A549 (cell line): ENCODE measurements around the gene ZDHHC3.

Source experiments
- BHLHE40 ChIP-seq: IDR thresholded peaks from 2 replicates; pipeline ENCODE4 v1.6.1; 2012; ENCODE audit warnings: low read depth, low read length, inconsistent platforms
- CEBPB ChIP-seq, 2 experiments: fragments of >200 bp in 1 of 2; sonication (Bioruptor Twin) in 1 of 2; formaldehyde crosslinking in 1 of 2; IDR thresholded peaks; 2 replicates each; pipeline ENCODE4 v1.6.1; 2012 to 2016
- EP300 ChIP-seq, 2 experiments: fragments of >200 bp; sonication (Bioruptor Twin); formaldehyde crosslinking; IDR thresholded peaks; 2 replicates in 1 of 2; 3 replicates in 1 of 2; pipeline ENCODE4 v1.6.1; 2016 to 2017
- FOSB ChIP-seq: fragments of 250-450 bp; sonication (Bioruptor Pico); IDR thresholded peaks from 2 replicates; pipeline ENCODE4 v1.5.0; 2020; ENCODE audit warnings: mild to moderate bottlenecking, moderate library complexity
- KDM1A ChIP-seq: fragments of 200-600 bp; sonication (generic); IDR thresholded peaks from 2 replicates; pipeline ENCODE4 v1.6.1; 2016; ENCODE audit warnings: low read depth, mild to moderate bottlenecking
- MYC ChIP-seq: IDR thresholded peaks from 2 replicates; pipeline ENCODE4 v1.6.1; 2012; ENCODE audit warnings: mild to moderate bottlenecking, inconsistent platforms, low read length, improper control_type of control experiment, borderline replicate concordance
- PHF8 ChIP-seq: fragments of 200-600 bp; sonication (generic); IDR thresholded peaks from 2 replicates; pipeline ENCODE4 v1.6.1; 2016; ENCODE audit warnings: low read depth, mild to moderate bottlenecking, antibody characterized with exemption, moderate library complexity, borderline replicate concordance
- POLR2A ChIP-seq: IDR thresholded peaks from 2 replicates; pipeline ENCODE4 v1.6.1; 2012; ENCODE audit warnings: mild to moderate bottlenecking, low read length
- RCOR1 ChIP-seq: fragments of 150-350 bp; IDR thresholded peaks from 2 replicates; pipeline ENCODE4 v1.6.1; 2014; ENCODE audit warnings: antibody characterized with exemption, low read length, low read depth
- ZNF302 ChIP-seq: fragments of 250-450 bp; sonication (Bioruptor Pico); IDR thresholded peaks from 2 replicates; pipeline ENCODE4 v1.9.0; 2021; ENCODE audit warnings: inconsistent platforms, mild to moderate bottlenecking, moderate library complexity
- TF ChIP-seq, protein P1 (sequence below): fragments of >200 bp; sonication (Bioruptor Twin); formaldehyde crosslinking; IDR thresholded peaks from 3 replicates; pipeline ENCODE4 v1.5.1; 2016
- TF ChIP-seq, protein P2 (sequence below): IDR thresholded peaks from 2 replicates; pipeline ENCODE4 v1.6.1; 2012
- TF ChIP-seq, protein P3 (sequence below): fragments of 200-600 bp; sonication (generic); IDR thresholded peaks from 2 replicates; pipeline ENCODE4 v1.6.1; 2016; ENCODE audit warnings: antibody characterized with exemption, mild to moderate bottlenecking, moderate library complexity
- TF ChIP-seq, protein P4 (sequence below): fragments of 250-450 bp; sonication (Bioruptor Pico); IDR thresholded peaks from 2 replicates; pipeline ENCODE4 v1.5.0; 2020; ENCODE audit warnings: low read depth, mild to moderate bottlenecking, moderate library complexity

DNA sequence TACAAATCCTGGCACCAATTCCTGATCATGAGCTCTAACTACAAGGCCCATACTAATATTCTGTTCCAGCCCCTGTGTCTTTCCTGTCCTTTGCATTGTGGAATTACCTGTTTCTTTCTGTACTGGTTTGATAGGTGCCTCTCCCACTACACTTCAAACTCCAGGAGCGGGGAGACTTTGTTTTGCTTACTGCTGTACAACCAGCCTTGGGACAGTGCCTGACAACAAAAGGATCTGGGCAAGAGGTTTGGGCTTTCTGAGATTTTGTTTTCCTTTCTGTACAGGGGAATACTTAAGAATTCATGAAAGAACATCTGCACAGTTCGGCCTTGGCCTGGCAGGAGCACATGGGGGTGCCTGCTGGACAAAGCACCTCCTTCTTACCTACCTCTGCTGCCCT, 45.1 kb downstream of the ZDHHC3 start:
- TF ChIP-seq, protein P1, sequence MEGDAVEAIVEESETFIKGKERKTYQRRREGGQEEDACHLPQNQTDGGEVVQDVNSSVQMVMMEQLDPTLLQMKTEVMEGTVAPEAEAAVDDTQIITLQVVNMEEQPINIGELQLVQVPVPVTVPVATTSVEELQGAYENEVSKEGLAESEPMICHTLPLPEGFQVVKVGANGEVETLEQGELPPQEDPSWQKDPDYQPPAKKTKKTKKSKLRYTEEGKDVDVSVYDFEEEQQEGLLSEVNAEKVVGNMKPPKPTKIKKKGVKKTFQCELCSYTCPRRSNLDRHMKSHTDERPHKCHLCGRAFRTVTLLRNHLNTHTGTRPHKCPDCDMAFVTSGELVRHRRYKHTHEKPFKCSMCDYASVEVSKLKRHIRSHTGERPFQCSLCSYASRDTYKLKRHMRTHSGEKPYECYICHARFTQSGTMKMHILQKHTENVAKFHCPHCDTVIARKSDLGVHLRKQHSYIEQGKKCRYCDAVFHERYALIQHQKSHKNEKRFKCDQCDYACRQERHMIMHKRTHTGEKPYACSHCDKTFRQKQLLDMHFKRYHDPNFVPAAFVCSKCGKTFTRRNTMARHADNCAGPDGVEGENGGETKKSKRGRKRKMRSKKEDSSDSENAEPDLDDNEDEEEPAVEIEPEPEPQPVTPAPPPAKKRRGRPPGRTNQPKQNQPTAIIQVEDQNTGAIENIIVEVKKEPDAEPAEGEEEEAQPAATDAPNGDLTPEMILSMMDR = no peak
- no peak for TF ChIP-seq KDM1A
- no peak for TF ChIP-seq POLR2A
- TF ChIP-seq FOSB (CRISPR knock-in tag) = no peak
- no peak for TF ChIP-seq MYC
- TF ChIP-seq, protein P2, sequence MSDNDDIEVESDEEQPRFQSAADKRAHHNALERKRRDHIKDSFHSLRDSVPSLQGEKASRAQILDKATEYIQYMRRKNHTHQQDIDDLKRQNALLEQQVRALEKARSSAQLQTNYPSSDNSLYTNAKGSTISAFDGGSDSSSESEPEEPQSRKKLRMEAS = no peak
- no peak for TF ChIP-seq ZNF302 (CRISPR knock-in tag)
- no peak for TF ChIP-seq EP300 (IDR thresholded peaks at IDR 0.05)
- TF ChIP-seq, protein P3, sequence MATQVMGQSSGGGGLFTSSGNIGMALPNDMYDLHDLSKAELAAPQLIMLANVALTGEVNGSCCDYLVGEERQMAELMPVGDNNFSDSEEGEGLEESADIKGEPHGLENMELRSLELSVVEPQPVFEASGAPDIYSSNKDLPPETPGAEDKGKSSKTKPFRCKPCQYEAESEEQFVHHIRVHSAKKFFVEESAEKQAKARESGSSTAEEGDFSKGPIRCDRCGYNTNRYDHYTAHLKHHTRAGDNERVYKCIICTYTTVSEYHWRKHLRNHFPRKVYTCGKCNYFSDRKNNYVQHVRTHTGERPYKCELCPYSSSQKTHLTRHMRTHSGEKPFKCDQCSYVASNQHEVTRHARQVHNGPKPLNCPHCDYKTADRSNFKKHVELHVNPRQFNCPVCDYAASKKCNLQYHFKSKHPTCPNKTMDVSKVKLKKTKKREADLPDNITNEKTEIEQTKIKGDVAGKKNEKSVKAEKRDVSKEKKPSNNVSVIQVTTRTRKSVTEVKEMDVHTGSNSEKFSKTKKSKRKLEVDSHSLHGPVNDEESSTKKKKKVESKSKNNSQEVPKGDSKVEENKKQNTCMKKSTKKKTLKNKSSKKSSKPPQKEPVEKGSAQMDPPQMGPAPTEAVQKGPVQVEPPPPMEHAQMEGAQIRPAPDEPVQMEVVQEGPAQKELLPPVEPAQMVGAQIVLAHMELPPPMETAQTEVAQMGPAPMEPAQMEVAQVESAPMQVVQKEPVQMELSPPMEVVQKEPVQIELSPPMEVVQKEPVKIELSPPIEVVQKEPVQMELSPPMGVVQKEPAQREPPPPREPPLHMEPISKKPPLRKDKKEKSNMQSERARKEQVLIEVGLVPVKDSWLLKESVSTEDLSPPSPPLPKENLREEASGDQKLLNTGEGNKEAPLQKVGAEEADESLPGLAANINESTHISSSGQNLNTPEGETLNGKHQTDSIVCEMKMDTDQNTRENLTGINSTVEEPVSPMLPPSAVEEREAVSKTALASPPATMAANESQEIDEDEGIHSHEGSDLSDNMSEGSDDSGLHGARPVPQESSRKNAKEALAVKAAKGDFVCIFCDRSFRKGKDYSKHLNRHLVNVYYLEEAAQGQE = no peak
- TF ChIP-seq BHLHE40 = no peak
- TF ChIP-seq RCOR1 = no peak
- TF ChIP-seq, protein P4, sequence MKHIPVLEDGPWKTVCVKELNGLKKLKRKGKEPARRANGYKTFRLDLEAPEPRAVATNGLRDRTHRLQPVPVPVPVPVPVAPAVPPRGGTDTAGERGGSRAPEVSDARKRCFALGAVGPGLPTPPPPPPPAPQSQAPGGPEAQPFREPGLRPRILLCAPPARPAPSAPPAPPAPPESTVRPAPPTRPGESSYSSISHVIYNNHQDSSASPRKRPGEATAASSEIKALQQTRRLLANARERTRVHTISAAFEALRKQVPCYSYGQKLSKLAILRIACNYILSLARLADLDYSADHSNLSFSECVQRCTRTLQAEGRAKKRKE (CRISPR knock-in tag) = no peak
- TF ChIP-seq CEBPB (IDR thresholded peaks at IDR 0.05) = no peak
- TF ChIP-seq PHF8 = no peak
